Epithelial cell of umbilical artery (primary cell): ENCODE data around the gene APLP2. TPM values are rescaled to one million over a fixed set of nuclear protein-coding genes. Genes with fewer than 3 reads are reported as not detected.

ENCODE experiments used
- total RNA-seq: library from RNA; depleted of rRNA; stranded (reverse); fragments of >200 nt; gene quantifications from 2 replicates; pipeline ENCODE4 v1.2.3, GENCODE V29; 2014

The APLP2 gene
- 400 and 566 TPM in 2 replicates for total RNA-seq

GRCh38 chr11:130069659-130070108 is at the start of gene APLP2:
TSS of gene APLP2 (plus strand) at chr11:130069894. CDS start at chr11:130069978, 84 bp downstream.

DNA sequence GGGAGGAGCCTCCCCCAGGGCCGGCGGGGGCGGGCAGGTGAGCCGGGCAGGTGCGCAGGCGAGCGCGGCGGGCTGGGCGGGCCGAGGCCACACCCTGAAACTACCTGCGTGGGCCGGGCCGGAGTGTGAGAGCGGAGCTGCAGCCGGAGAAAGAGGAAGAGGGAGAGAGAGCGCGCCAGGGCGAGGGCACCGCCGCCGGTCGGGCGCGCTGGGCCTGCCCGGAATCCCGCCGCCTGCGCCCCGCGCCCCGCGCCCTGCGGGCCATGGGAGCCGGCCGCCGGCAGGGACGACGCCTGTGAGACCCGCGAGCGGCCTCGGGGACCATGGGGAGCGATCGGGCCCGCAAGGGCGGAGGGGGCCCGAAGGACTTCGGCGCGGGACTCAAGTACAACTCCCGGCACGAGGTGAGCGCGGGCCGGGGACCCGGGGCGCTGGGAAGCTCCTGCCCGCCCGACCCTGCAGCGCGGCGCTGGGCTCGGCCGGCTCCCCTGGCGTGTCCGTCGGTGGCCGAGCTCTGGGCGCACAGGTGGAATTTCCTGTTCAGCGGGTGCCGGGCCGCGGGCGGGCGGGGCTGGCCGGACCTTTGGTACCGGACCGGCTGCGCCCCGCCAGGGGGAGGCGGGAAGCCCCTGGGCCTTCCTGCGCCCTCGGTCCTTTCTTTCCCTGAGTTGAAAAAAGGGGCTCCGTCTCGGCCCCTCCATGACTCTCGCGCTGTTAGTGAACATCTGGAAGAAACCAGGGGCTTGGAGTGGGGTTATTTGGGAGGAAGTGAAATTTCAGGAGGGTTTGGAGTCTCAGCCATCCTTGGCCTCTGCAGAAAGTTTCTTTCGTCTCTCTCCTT is 90.2 kb downstream of the APLP2 start, which contains the start of gene ST14:
ST14 (plus strand) TSS at position 126 of the 841 bp plus-strand sequence; CDS start at position 324, 198 bp downstream.

Other genes with a start within 250 kb of the APLP2 start
- 19.1 and 20.1 TPM in 2 replicates for gene NFRKB, start 174.3 kb upstream of the APLP2 start, total RNA-seq
- gene PRDM10, start 67.1 kb upstream of the APLP2 start, total RNA-seq = 3.6 and 11.2 TPM in 2 replicates
- not detected in 2 replicates for gene ST14, start 89.9 kb downstream of the APLP2 start, total RNA-seq
- gene ZBTB44, start 245.0 kb downstream of the APLP2 start, total RNA-seq = 19.5 and 20.5 TPM in 2 replicates